ENCODE measurements around the gene SP140.
"Not testable (repeated sequence)": the region's sequence is repeated elsewhere in the genome, so short reads cannot be mapped to it uniquely, and the experiment has no call there.

Gene SP140

GRCh38 chr2:230326453-230327417, 101.2 kb downstream of the SP140 start, which contains the start of gene SP140L:
SP140L (plus strand) TSS chr2:230327193; CDS start chr2:230327270, 77 bp downstream.
- peak; percentile 83 for DNase-seq (ENCODE audit: low read depth)

- peak; percentile 21 for DNase-seq (ENCODE audit: low read depth)
Measured at GRCh38 chr2:230327418-230328154, 102.0 kb downstream of the SP140 start.

- no peak for DNase-seq (ENCODE audit: low read depth)
Measured at GRCh38 chr2:230328155-230328458, 102.6 kb downstream of the SP140 start.

GRCh38 chr2:230329946-230330605, 104.5 kb downstream of the SP140 start:
- no peak for DNase-seq (ENCODE audit: low read depth)

GRCh38 chr2:230330725-230331124, 105.2 kb downstream of the SP140 start:
- DNase-seq (ENCODE audit: low read depth) = peak; percentile 60

- peak; percentile 58 for DNase-seq (ENCODE audit: low read depth)
Measured at GRCh38 chr2:230335461-230335863, 109.9 kb downstream of the SP140 start.

GRCh38 chr2:230335864-230336506, 110.4 kb downstream of the SP140 start:
- no peak for DNase-seq (ENCODE audit: low read depth)

GRCh38 chr2:230341936-230342528, 116.5 kb downstream of the SP140 start:
- DNase-seq (ENCODE audit: low read depth) = not testable (repeated sequence)

GRCh38 chr2:230343041-230343624, 117.6 kb downstream of the SP140 start:
- DNase-seq (ENCODE audit: low read depth) = not testable (repeated sequence)

- DNase-seq (ENCODE audit: low read depth) = peak; percentile 47
Measured at GRCh38 chr2:230343747-230344146, 118.2 kb downstream of the SP140 start.

GRCh38 chr2:230346465-230346864, 120.9 kb downstream of the SP140 start:
- no peak for DNase-seq (ENCODE audit: low read depth)

- peak; percentile 47 for DNase-seq (ENCODE audit: low read depth)
Measured at GRCh38 chr2:230346921-230347533, 121.5 kb downstream of the SP140 start.

- DNase-seq (ENCODE audit: low read depth) = peak; percentile 35
Measured at GRCh38 chr2:230347659-230348305, 122.2 kb downstream of the SP140 start.

GRCh38 chr2:230348787-230349186, 123.3 kb downstream of the SP140 start:
- DNase-seq (ENCODE audit: low read depth) = no peak

- DNase-seq (ENCODE audit: low read depth) = peak; percentile 91
Measured at GRCh38 chr2:230356084-230356483, 130.5 kb downstream of the SP140 start.

GRCh38 chr2:230358305-230358704, 132.8 kb downstream of the SP140 start:
- DNase-seq (ENCODE audit: low read depth) = peak; percentile 52

GRCh38 chr2:230360028-230360427, 134.5 kb downstream of the SP140 start:
- DNase-seq (ENCODE audit: low read depth) = no peak

GRCh38 chr2:230362030-230362691, 136.6 kb downstream of the SP140 start:
- DNase-seq (ENCODE audit: low read depth) = no peak
